HG02840 (cell line): ENCODE measurements around the gene ACSL5.
"Not testable (repeated sequence)": the region's sequence is repeated elsewhere in the genome, so short reads cannot be mapped to it uniquely, and the experiment has no call there.

Experiments
- ATAC-seq: cut with Tn5 transposase; IDR thresholded peaks from one replicate; pipeline ENCODE4 v1.9.1; 2021; ENCODE audit warnings: mild to moderate bottlenecking, moderate library complexity, moderate number of reproducible peaks; ENCODE audit not compliant: unreplicated experiment, low FRiP score

ACSL5 gene

DNA sequence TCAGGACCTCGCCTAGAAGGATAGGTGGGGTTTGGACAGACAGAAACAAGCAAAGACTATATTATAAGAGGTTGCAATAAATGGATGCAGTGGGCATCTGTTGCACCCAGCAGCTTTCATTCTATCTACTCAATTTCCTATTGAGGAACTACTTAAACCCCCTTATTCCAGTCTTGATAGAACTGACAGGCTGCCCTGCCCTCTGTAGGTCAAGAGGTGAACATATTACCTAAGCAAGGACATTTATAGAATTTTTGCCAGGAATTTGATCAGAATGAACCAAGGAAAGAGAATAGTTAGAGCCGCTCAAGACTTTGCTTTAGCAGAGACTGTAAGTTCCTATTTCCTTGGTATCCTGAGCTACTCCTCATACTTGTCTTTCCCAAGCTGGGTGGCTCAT is 82.6 kb downstream of the ACSL5 start:
- no peak for ATAC-seq

DNA sequence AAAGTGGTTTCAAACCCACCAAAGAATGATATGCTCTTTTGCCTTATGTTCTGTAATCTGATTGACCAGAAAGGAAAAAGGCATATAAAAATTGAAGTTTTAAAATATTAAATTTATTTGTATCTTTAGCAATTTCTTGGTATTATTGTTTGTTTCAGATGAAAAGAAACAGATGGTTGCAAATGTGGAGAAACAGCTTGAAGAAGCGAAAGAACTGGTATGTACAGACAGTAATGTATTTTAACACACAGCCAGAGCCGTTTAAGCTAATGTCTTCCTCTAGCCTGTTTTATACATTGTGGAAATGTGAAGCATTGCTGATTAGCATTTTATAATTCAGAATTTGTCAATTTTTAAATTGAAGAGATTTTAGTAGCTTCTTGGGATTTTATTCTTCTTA is 86.5 kb downstream of the ACSL5 start:
- no peak for ATAC-seq

DNA sequence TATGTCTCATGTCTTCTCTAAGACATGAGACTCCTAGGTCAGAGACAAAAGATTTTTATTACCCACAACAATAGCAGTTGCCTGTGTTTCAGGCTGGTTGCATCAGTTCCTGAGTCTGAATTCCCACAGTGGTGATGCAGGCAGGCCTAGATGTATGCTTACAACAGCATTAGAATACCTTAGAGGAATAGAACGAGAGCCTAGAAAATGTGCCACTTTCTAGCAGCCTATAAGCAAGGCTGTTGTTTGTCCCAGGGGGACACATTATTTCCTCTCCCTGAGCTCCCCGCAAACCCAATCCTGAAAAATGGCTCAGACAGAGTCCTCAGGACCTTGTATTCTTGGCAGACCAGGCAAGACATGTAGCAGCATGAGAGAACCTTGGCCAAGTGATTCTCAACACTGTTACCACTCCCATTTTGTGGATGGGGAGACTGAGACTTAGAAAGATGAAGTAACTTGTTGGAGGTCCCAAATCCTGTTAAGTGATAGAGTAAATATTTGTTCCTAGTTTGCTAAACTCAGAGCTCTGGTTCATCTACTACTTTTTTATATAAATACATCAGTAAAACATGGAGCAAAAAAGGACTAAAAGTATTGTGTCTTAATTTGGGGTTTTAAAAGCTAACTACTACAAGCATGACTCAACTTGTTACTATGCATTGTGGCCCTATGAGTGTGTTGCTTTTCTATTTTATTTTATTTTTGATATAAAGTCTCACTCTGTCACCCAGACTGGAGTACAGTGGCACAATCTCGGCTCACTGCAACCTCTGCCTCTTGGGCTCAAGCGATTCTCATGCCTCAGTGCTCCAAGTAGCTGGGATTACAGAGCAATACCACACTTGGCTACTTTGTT is 87.3 kb downstream of the ACSL5 start:
- ATAC-seq = no peak

DNA sequence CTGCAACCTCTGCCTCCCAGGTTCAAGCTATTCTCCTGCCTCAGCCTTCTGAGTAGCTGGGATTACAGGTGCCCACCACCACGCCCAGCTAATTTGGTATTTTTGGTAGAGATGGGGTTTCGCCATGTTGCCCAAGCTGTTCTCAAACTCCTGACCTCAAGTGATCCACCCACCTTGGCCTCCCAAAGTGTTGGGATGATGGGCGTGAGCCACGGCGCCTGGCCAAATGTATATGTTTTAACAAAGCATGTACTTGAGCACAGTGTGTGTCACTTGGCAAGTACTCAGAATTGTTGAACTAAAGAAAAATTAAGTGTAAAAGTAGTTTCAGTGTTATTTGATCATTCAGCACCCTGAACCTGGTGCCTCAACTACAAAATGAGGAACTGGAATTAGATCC is 90.2 kb downstream of the ACSL5 start:
- not testable (repeated sequence) for ATAC-seq

DNA sequence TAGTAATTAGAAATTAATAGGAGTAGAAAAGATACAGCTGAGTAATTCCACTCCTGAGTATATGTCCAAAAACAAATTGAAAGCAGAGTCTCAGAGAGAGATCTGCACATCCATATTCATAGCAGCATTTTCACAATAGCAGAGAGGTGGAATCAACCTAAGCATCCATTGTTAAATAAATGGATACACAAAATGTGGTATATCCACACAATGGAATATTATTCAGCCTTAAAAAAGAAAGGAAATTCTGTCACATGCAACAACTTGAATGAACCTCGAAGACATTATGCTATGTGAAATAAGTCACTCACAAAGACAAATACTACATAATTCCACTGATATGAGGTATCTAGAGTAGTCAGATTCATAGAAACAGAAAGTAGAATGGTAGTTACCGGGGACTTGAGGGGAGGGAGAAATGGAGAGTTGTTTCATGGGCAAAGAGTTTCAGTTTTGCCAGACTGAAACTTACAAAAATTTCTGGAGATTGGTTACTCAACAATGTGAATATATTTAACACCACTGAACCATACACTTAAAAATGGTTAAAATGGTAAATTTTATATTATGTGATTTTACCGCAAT is 91.5 kb downstream of the ACSL5 start:
- no peak for ATAC-seq

DNA sequence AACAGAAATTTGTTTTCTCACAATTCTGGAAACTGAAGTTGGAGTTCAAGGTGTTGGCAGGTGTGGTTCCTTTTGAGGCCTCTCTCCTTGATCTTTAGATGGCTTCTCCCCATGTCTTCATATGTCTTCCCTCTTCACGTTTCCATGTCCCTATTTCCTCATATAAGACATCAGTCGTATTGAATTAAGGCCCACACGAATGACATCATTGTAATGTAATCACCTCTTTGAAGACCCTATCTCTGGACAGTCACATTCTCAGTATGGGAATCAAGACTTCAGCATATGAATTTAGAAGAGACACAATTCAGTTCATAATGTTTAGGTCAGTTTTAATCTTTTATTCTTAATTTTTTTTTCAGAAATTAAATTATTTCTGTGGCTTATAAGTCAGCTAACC is 92.9 kb downstream of the ACSL5 start:
- ATAC-seq = no peak

DNA sequence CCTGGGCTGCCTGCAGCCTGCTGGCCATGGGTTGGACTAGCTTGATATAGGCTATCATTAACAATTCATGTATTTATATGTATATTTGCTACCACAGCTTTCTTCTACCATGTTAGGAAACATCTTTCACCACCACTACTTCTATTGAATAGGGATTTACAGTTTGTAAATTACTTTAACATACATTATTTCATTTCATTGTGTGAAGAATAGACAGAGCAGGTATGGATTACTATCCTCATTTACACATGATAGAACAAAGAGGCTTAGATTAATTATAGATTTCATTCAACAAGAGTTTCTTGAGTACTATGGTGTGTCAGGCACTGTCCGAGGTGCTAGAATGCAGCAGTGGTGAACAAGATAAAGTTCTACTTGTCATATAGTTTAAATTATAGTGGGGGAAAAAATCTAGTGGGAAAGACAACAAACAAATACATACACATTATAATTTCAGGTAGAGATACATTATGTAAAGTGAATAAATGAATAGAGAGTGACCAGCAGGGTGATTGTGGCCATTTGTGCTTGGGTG is 93.7 kb downstream of the ACSL5 start:
- ATAC-seq = no peak

DNA sequence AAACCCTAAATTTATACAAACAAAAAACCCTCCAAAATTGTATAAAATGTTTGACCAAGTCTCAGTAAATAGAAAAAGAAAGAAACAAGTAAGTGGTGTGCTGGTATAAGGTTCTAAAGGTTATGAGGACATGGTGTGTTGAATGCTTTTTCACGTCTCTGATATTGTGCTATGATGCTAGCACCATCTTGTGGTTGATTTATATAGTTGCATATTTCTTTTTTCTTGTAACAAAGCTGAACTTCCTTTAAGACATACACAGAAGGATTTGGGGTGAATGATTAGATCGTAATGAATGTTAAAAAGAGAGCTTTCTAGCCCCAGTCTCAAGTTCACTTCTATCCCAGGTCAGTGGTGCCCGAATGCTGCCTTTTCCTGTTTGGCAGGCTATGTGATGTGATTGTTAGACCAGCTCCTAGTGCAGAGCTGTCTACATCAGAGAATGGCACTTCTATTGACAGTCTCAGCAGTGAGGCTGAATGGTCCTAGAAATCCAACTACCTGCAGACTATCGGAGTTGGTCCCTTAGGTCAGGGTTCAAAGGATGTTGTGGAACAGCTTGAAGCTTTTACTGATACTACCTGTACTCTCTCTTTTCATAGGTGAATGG is 98.1 kb downstream of the ACSL5 start:
- ATAC-seq = no peak

DNA sequence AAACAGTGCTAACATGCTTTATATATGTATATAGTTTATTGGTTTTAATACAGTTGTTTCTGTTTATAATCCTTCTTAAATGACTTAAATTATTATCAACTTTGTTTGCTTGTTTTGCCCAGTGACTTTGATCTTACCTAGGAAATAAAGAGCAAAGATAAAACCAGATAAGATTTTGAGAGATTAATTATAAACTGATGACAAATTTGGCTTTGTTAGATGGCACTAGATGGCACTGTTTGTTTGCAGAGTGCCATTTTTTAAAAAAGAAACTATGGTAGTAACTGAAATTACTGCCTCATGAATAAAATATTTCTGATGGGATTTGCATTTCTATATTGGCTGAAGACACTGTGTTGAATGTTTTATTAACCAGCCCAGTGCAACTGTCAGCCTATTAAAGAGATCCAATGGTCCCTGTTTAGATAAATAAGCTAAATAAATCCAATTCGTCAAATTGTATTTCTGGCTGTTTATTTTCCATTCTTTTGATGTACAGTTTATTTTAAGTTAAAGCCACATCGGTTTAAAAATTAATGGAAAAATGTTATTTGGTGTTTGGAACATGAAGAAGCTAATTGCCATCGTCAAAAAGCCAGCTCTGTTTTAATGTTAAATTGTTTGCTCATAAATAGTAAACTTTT is 101.8 kb downstream of the ACSL5 start:
- ATAC-seq = no peak
